ENCODE results near the gene VPS26B.
"Not testable (repeated sequence)": the region's sequence is repeated elsewhere in the genome, so short reads cannot be mapped to it uniquely, and the experiment has no call there.

The VPS26B gene

GRCh38 chr11:134283461-134284230 is 59.2 kb downstream of the VPS26B start:
- no peak for DNase-seq

GRCh38 chr11:134284349-134284748 is 59.9 kb downstream of the VPS26B start:
- not testable (repeated sequence) for DNase-seq

GRCh38 chr11:134287561-134287960 is 63.1 kb downstream of the VPS26B start:
- no peak for DNase-seq

DNA sequence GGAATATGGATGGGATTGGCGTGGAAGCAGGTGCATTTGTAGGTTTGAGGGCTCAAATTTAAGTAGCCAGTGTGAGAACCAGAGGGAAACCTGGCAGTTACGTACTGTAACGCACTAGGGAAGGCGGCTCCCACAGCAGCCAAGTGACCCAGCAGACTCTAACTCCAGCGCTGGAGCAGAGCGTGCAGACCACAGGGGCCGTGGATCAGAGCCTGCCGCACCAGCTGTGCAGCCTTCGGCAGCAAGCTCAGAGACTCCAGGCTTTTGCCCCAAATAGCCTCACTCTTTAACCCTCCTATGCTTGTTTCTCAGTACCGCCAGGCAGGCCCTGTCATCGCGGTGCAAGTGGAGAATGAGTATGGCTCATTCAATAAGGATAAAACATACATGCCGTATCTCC is 64.0 kb downstream of the VPS26B start:
- DNase-seq: no peak

- no peak for DNase-seq
Measured at GRCh38 chr11:134289167-134289566, 64.7 kb downstream of the VPS26B start.

GRCh38 chr11:134289789-134290188 is 65.3 kb downstream of the VPS26B start:
- DNase-seq: no peak

GRCh38 chr11:134290646-134291045 is 66.2 kb downstream of the VPS26B start:
- DNase-seq: no peak

DNA sequence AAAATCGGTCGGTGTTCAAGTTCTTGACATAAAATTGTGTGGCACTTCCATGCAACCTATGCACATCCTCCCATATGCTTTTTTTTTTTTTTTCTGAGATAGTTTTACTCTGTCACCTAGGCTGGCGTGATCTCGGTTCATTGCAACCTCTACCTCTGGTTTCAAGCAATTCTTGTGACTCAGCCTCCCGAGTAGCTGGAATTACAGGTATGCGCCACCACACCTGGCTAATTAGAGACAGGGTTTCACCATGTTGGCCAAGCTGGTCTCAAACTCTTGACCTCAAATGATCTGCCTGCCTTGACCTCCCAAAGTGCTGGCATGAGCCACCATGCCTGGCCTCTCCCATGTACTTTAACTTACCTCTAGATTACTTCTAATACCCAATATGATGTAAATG is 66.7 kb downstream of the VPS26B start:
- no peak for DNase-seq

- no peak for DNase-seq
Measured at GRCh38 chr11:134292661-134293060, 68.2 kb downstream of the VPS26B start.

DNA sequence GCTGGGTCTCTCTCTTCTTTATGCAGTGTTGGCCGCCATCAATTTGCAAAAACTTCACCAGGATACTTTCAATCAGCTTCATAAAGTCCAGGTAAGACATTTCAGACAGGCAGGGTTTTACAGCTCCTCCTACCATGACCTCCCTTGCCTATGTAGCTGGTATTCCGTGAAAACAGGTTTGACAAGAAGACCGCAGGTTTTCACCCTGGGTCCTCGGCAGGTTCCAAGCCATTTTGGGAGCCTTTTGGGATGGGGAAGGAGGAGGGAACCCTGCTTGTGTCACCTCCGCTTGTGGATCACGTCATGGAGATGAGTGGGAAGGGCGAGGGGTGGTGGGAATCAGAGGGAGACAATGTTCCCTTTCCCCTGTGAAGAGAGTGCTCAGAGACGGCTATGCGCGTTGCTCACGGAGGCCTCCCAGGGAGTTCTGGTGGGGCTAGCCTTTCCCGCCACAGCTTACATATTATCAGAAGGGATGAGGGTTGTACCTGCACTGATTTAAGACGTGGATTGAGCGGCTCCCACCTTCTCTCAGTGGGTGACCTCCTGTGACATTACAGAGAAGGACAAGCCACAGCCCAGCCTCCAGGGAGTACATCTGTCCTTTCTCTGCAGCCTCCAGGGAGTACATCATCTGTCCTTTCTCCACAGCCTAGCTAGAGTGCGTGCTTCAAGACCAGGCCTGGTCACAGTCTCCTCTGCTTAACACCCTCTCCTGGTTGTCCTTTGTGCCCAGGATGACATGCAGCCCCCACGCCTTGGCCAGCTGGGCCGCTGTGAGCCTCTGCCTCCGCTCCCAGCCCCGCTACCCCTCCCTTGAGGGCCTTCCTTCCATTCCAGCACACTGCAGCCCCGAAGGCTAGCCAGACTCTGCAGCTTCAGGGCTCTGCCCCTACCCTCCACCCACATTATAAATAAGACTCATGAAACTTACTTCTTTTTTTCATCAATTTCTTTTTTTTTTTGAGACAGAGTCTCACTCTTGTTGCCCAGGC is 68.9 kb downstream of the VPS26B start:
- DNase-seq: no peak

GRCh38 chr11:134294664-134295063 is 70.2 kb downstream of the VPS26B start:
- DNase-seq: no peak

All from activated CD4-positive, alpha-beta T cell treated with anti-CD3 and anti-CD28 coated beads, Interleukin-2, amount 50 U/mL, for 48 hours (primary cell).